GM18508 (cell line): ENCODE results near the gene SSRP1.
A peak's percentile ranks its signal among the peaks of the same experiment; 100 is the strongest.
"Not testable (repeated sequence)": the region's sequence is repeated elsewhere in the genome, so short reads cannot be mapped to it uniquely, and the experiment has no call there.

Source experiments
- ATAC-seq: cut with Tn5 transposase; IDR thresholded peaks from one replicate; pipeline ENCODE4 v1.9.1; 2021; ENCODE audit warnings: moderate number of reproducible peaks; ENCODE audit not compliant: insufficient read depth, unreplicated experiment

Gene SSRP1, protein sequence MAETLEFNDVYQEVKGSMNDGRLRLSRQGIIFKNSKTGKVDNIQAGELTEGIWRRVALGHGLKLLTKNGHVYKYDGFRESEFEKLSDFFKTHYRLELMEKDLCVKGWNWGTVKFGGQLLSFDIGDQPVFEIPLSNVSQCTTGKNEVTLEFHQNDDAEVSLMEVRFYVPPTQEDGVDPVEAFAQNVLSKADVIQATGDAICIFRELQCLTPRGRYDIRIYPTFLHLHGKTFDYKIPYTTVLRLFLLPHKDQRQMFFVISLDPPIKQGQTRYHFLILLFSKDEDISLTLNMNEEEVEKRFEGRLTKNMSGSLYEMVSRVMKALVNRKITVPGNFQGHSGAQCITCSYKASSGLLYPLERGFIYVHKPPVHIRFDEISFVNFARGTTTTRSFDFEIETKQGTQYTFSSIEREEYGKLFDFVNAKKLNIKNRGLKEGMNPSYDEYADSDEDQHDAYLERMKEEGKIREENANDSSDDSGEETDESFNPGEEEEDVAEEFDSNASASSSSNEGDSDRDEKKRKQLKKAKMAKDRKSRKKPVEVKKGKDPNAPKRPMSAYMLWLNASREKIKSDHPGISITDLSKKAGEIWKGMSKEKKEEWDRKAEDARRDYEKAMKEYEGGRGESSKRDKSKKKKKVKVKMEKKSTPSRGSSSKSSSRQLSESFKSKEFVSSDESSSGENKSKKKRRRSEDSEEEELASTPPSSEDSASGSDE

DNA sequence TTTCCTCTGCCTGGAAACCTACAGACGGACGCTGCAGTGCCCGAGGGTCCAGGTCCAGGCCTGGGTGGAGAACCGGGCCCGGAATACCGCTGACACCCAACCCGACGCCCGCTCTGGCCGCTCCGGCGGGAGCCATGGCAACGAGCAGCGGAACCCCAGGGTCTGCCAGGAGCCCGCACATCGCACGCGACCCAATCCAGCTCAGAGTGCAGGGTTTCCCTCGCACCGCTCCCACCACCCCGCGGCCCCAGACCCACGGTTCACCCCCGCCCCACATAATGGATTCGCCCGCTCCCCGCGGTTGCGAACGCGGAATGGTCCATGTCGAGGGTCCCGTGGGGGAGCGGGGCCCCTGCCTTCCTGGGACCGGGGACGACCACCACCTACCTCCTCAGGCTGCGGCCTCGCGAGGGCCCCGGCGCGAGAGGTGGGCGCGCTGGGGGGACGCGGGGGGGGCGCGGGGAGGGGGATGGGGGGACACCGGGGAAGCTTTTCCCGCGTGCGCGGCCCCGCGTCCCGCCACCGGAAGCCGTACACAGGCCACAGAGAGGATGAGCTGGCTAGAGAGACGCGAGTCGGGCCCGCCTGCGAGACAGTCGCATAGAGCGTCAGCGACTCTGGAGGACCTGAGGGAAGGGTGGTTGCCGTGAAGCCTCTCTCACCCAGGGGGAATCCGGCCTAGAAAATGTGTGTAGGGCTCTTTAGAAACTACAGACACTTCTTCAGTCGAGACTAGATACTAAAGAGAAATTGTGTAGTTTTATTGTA, at the start of gene SSRP1:
TSS of gene SSRP1 (minus strand) at position 550 of the 768 bp plus-strand sequence. CDS start 771 bp downstream, outside the sequence.
- peak; percentile 89 for ATAC-seq

DNA sequence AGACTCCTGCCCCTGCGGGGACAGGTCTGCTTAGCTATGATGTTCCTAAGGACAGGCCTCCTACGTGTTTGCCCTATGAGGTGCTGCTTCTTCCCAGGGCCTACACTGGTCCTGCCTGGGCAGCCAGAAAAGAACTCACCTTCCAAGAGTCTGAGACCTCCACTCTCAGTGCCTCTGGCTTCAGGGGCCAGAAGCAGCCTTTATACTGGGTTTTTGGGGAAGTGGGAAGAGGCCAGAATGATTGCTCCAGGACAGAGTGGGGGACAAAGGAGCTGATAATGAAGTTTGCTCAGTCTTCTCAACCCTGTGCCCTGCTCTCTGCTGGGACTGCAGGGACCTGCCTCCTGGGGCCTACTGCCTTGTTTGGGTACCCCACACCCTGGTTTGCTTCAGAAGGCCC, 45.3 kb upstream of the SSRP1 start, which contains the start of gene PRG3:
TSS of gene PRG3 (minus strand) at position 176 of the 400 bp plus-strand sequence. CDS start 442 bp downstream, outside the sequence.
- ATAC-seq, result no peak

DNA sequence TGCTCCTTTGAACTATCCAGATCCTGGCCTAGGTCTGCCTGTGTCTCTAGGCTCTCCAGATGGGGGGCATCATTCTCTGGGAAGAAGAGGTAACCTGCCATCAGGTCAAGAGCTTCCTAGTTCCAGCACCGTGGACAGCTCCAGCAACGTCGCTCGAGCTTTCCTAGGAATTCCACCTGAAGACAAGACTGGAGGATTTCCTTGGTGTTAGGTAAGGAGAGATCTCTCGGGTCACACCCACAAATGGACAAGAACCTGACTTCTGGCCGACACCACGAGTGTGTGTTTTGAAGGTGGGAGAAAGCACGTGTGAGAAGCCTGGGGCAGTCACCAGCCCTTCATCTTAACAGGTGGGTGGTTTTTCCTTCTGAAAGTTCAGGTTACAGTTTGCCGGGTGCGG, 44.0 kb upstream of the SSRP1 start:
- no peak for ATAC-seq

DNA sequence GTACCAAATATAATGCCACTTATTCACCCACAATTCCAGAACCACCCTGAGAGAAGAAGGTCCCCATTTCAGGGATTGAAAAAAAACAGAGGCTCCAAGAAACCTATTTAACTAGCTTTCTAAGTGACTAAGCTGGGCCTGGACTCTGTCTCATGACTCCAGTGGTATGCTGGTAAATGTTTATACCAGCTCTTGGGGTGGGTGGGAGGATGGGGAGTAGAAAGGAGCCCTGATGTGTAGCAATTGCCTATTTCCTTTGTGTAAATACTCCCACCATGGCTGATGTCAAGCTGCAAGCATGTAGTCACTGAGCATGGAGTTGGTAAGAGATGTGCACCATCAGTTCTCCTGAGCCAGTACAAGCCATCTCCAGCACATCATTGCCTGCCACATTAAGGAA, 42.5 kb upstream of the SSRP1 start:
- ATAC-seq, result no peak

DNA sequence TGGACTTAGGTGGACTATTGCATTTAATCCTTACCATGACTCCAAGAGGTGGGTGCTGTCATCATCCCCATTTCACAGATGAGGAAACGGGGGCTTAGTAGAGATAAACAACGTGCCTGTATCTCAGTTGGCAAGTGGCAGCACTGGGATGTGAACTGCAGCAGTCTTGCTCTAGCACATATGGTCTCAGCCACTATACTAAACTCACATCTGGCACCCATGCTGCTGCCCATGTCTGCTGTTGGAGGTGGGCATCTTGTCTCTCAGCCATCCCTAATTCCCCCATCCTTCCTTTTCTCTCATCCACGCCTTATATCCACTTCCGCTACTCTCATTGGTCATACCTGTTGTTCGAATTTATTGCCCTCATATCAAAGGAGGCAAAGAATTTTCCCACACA, 41.4 kb upstream of the SSRP1 start:
- no peak for ATAC-seq

DNA sequence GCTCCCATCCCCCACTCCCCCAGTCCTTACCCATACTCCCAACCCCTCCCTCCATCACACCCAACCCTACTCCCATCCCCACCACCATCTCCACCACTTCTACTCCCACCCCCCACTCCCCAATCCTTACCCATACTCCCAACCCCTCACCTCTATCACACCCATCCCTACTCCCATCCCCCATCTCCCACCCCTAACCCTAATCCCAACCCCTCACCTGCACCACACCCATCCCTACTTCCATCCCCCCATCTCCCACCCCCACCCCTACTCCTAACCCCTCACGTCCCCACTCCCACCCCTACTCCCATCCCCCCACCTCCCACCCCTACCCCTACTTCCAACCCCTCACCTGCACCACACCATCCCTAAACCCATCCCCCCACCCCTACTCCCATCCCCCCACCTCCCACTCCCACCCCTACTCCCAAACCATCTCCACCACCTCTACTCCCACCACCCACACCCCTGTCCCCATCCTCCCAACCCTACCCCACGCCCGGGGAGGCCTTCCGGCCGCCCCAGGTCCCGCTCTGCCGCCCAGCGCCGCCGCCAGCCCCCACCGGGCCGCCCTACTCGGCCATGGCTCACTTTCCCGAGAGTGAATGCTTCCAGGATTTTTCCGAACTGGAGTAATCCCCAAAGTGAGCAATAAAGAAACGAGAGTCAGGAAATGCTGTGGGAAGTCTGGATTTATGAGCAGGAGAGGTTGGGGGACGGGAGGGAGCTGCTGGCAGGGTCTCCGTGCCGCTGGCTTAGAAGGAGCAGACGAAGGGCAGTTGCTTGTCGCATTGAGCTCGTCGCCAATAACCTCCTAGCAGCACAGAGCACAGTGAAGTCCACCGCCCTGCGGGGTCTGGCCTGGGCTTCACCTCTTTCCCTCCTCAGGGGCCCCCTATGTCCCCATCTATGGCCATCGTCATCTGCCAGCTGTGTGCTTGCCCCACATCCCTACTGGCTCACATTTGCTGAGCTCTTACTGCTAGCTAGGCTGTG, 40.7 kb upstream of the SSRP1 start:
- ATAC-seq, result no peak

DNA sequence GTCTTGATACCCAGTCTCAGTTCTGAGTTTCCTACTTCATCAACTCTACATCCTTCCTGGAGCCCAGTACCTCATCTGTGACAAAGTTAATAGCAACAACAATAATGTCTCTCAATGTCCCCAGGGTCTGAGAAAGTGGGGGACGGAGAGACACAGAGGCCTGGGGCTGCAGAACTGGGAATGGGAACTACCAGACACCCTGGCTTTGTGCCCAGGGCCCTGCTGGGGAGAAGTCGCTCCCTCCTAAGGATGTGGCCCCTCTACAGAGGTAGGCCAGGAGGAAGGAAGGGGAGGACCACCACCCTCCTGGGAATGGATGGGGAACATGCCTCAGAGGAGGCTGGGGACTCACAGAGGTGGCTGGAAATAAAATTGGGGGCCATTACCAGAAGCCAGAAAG, 39.8 kb upstream of the SSRP1 start:
- no peak for ATAC-seq

DNA sequence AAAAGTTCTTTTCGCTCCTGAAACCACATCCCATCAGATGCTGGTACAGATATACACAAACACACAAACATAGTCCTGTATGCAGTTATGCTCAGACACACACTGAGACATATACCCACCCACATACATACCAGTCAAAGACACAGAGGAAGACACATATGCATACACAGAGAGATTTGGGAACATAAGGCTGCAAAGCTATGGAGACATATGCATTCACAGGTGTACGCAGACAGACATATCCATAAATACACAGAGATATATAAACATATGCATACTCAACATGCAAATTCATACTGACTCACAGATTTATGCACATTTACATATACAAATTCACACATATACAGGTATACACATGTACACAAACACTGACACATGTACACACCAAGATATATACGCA, 39.3 kb upstream of the SSRP1 start:
- no peak for ATAC-seq

DNA sequence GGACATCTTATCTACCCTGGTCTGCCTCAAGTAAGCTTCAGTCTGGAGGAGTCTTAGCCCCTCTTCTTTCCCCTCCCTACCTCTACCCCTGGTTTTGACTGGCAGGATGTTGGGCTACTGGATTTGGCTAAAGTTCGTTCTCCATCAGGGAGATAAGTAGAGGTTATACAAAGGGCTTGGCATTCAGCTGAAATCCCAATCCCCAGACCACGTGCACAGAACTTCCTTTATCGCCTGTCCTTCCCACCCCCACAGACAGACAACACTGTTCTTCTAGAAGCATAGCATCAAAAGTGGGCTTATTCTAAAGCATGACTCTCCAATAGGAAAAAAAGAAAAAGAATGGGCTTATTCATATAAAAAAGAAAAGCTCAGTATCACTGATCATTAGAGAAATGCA, 37.5 kb upstream of the SSRP1 start:
- ATAC-seq, result no peak

DNA sequence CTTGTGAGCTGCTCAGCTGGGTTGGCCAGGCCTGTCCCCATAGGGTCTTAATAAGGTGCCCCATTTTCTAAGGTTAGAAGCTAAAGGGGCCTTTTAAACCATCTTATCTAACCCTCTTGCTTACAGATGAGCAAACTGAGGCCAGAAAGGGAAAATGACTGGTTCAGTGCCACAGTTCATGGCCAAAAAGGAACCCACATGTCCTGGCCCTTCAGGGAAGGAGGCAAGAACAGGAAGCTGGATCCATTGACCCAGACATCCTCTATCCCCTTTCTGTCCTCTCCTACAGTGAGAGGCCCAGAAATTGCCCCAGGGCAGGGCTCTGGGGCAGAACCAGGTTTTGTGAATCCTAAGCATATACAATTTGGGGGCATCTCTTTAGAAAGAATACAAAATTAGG, 35.2 kb upstream of the SSRP1 start:
- ATAC-seq, result no peak

DNA sequence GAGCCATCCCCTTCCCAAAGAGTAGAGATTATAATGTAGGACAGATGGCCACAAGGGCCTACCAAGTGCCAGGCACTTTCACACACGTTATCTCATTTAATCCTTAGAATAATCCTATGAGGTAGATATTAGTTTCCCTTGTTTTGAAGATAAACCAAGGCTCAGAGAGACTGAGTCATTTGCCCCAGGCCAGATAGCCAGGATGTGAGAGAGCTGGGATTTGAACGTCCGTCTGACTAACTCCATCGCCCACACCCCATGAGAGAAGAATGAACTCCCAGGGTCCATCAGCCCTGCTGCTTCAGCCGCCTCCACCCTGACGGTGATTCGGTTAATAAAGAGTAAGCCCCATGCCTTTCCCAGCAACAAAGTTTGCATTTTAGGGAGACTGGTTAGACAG, 34.6 kb upstream of the SSRP1 start:
- ATAC-seq, result no peak

DNA sequence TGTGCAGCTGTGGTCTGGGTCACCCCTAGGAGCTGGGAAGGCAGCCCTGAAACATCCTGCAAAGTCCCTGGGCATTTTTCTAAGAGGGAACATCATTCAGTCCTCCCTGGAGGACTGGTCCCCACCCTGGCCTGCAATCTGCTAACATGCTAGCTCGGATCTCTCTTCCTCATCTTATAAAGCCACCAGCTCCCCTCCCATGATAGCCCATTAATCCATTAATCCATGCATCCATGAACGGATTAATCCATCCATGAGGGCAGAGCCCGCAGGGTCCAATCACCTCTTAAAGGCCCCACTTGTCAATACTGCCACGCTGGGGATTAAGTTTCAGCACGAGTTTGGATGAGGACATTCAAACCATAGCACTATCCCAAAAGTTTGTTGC, 33.1 kb upstream of the SSRP1 start:
- ATAC-seq, result no peak

DNA sequence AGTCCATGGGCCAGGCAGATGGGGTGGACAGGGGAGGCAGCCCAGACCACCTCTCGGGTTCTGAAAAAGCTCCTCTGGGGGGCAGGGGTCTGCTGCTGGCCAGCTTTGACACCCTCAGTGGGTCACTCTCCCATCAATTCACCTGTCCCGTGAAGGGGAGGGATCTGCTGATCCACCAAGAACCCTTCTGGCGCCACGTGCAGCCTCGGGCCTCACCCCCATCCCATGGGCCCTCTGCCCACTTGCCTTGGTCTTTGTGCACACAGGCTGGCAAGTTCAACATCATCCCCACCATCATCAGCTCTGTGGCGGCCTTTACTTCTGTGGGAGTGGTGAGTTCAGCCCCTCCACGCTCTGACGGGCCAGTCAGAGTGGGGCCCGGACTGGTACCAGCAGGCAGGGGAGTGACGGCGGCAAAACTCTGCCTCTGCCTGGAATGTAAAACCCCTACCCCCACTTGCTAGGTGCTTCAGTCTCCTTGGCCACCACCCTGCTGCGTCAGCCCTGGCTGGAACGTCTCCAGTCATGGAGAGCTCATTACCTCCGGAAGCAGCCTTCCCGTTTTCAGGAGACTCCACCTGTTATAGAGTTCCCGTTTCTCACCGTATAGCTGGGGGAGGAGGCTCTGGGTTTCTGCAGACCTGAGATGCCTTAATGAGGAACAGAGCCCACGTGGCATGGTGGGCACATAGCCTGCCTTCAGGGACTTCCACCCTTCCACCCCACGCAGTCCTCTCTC, 32.6 kb upstream of the SSRP1 start:
- ATAC-seq, result no peak

DNA sequence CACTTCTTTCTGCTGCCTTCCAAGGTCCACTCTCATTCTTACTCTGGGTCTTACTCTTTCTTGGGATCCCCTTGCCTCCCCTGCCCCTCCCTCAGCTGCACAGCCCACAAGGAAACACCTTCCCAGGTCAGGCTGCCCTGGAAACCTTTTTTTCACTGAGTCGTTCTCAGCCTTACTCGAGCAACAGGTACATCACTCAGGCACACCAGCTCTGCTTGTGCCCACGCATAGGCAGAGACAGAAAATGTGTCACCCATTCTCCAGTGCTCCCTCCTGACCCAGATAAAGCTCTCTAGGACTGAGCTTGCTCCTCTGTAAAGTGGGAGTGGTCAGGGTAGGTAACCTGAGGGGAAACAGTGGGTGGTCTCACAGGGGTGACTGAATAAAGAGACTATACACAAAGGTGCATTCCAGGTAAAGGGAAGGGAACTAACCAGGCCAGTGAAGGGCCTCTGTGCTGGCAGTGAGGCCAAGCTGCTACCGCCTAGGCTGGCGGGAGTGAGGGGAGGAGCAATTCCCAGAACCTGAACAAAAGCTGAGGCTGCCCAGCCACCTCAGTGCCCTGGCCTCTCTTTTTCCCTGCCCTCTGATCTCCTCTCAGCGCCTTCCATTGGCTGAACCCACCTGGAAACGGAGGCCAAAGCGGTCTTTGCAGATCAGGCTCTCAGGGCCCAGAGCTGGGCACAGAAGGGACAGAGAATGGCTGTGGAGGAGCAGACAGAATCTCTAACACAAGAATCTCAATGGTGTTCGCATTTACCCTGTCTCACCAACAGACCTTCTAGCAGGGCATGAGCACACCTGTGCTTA, 29.4 kb upstream of the SSRP1 start:
- no peak for ATAC-seq

DNA sequence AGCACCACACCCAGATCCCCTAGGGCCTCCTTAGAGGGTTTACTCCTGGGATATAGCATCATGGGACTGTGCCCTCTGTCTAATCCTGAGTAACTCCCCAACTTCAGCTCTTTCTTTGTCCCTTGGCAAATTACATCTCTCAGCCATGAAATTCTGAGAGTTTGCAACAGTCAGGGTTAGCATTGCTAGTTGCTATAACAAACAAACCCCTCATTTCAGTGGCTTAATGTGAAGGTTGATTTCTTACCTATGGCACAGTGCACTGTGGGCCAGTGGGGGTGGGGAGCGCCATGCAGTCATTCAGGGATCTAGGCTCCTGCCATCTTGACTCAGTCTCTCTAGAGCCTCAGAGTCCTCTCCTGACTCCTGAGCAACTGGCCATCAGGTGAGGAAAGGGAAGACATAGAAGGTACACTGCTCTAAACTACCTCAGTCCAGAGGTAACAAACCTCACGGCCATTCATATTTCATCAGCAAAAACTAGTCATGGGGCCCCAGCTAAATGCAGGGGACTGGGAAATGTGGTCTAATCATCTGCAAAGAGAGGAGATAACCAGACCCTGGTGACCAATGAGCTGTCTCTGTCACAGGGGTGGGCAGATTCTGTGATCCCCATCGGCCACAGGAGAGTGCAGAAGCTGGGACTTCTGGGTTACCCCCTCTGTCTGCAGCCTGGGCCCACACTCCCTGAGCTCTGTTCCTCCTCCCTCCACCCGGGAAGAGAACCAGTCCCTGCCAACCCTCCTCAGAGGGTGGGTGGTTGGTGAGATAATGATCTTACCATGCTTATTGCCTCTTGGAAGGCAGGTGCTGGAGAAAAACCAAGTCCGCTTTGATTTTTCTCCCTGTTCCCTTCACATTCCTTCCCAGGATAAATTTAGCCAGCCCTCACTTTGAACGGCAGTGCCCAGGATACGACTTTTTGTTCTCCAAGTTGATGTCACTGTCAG, 27.7 kb upstream of the SSRP1 start:
- no peak for ATAC-seq

DNA sequence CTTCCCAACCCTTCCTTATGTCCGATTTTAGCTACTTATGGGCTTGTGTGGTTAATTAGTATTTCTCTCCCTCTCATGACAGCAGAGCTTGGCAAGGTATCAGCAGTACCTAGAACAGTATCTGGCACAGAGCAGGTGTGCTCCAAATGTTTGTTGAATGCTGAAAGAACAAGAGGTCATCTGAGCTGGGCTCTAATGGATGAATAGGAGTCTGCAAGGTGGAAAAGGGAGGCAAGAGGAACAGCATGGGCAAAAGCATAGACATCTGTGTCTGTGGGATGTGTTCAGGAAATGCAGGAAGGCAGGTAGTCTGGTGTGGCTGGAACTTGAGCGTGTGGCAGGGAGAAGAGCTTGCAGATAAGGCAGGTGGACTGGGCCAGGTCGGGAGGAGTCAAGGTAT, 26.2 kb upstream of the SSRP1 start:
- no peak for ATAC-seq

DNA sequence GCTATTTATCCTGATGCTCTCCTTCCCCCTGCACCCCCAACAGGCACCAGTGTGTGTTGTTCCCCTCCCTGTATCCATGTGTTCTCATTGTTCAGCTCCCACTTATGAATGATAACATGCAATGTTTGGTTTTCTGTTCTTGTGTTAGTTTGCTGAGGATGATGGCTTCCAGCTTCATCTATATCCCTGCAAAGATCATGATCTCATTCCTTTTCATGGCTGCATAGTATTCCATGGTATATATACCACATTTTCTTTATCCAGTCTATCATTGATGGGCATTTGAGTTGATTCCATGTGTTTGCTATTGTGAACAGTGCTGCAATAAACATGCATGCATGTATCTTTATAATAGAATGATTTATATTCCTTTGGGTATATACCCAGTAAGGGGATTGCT, 25.7 kb upstream of the SSRP1 start:
- ATAC-seq, result not testable (repeated sequence)
